Measurements from ENCODE around the gene CLNK.

DNA sequence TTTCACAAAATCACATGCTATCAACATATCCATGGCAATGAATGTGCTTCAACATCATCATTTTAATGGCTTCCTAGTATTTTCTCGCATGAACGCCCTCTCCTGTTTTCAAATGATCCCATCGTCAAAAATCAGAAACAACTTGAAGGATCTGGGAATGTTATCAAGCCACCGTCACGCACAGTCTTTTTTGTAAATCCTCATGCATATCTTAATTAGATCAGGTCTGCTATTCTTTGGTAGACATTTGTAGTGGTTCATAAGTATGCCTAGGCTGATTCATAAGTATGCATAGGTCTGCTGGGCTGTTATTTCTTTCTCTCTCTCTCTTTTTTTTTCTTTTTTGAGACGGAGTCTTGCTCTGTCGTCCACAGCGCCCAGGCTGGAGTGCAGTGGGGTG lies 101.6 kb downstream of the CLNK start:
- TF ChIP-seq FOXJ3 (CRISPR knock-in tag; IDR thresholded peaks at IDR 0.05) (no peak), TAF1 (IDR thresholded peaks at IDR 0.05; ENCODE audit: borderline replicate concordance, low read depth, low read length) (no peak), MAX (IDR thresholded peaks at IDR 0.05; ENCODE audit: low read depth) (no peak), POLR2AphosphoS5 (IDR thresholded peaks at IDR 0.05; ENCODE audit: low read depth, low read length) (no peak), CTCF (IDR thresholded peaks at IDR 0.05) (no peak), RFX5 (IDR thresholded peaks at IDR 0.05; ENCODE audit: low read length) (no peak), EZH2phosphoT487 (IDR thresholded peaks at IDR 0.05; ENCODE audit: borderline replicate concordance, low read depth) (no peak), EP300 (IDR thresholded peaks at IDR 0.05; ENCODE audit: borderline replicate concordance in 1 of 2, low read depth in 1 of 2, low read length in 1 of 2) (no peak)
